ENCODE data around the gene PTRHD1. TPM values are rescaled to one million over a fixed set of nuclear protein-coding genes. Genes with fewer than 3 reads are reported as not detected.
A peak's percentile ranks its signal among the peaks of the same experiment; 100 is the strongest.

PTRHD1 gene
- total RNA-seq, 1 donor from 2014 or later = 42.7 TPM

GRCh38 chr2:24827321-24828237 lies 34.4 kb upstream of the PTRHD1 start:
- peaks cover 3% of the 10 kb centered on the region for H3K27me3 Mint-ChIP-seq (ENCODE audit: low read depth)
- H3K27ac Mint-ChIP-seq (ENCODE audit: unreplicated experiment) = peak overlapping the region; percentile 64
- peak overlapping the region; percentile 70 for H3K4me3 Mint-ChIP-seq
- peaks cover 20% of the 10 kb centered on the region for H3K36me3 Mint-ChIP-seq (ENCODE audit: low read depth)
- H3K9me3 Mint-ChIP-seq = no peaks in the 10 kb centered on the region
- H3K4me1 Mint-ChIP-seq = peaks cover 35% of the 10 kb centered on the region
- TF ChIP-seq CTCF (conservative IDR thresholded peaks at IDR 0.05) = peak; percentile 90
- peak; percentile 75 for DNase-seq (ENCODE audit: low read depth, low spot score)

GRCh38 chr2:24826773-24827145 lies 33.6 kb upstream of the PTRHD1 start:
- H3K27ac Mint-ChIP-seq (ENCODE audit: unreplicated experiment) = no peak overlapping the region
- TF ChIP-seq CTCF (conservative IDR thresholded peaks at IDR 0.05) = no peak
- H3K4me3 Mint-ChIP-seq = peak overlapping the region; percentile 6
- peaks cover 22% of the 10 kb centered on the region for H3K36me3 Mint-ChIP-seq (ENCODE audit: low read depth)
- H3K9me3 Mint-ChIP-seq = no peaks in the 10 kb centered on the region
- no peak for DNase-seq (ENCODE audit: low read depth, low spot score)
- peaks cover 3% of the 10 kb centered on the region for H3K27me3 Mint-ChIP-seq (ENCODE audit: low read depth)
- peaks cover 37% of the 10 kb centered on the region for H3K4me1 Mint-ChIP-seq

- Mint-ChIP-seq H3K27me3 (ENCODE audit: low read depth) (peaks cover 3% of the 10 kb centered on the region), H3K4me3 (peak overlapping the region; percentile 61), H3K4me1 (peaks cover 39% of the 10 kb centered on the region), H3K9me3 (no peaks in the 10 kb centered on the region), H3K36me3 (ENCODE audit: low read depth) (peaks cover 22% of the 10 kb centered on the region), H3K27ac (ENCODE audit: unreplicated experiment) (peak overlapping the region; percentile 4)
- DNase-seq (ENCODE audit: low read depth, low spot score) = no peak
- no peak for TF ChIP-seq CTCF (conservative IDR thresholded peaks at IDR 0.05)
Observed at GRCh38 chr2:24825883-24826772, 32.9 kb upstream of the PTRHD1 start.

- Mint-ChIP-seq H3K4me1 (peaks cover 42% of the 10 kb centered on the region), H3K4me3 (peak overlapping the region; percentile 61), H3K36me3 (ENCODE audit: low read depth) (peaks cover 26% of the 10 kb centered on the region), H3K27ac (ENCODE audit: unreplicated experiment) (no peak overlapping the region), H3K27me3 (ENCODE audit: low read depth) (peaks cover 5% of the 10 kb centered on the region), H3K9me3 (no peaks in the 10 kb centered on the region)
- no peak for DNase-seq (ENCODE audit: low read depth, low spot score)
- TF ChIP-seq CTCF (conservative IDR thresholded peaks at IDR 0.05) = peak; percentile 64
Observed at GRCh38 chr2:24824966-24825882, 32.0 kb upstream of the PTRHD1 start.
